ELF-1 (cell line): Measurements from ENCODE around the gene ANKRD28.
A peak's percentile ranks its signal among the peaks of the same experiment; 100 is the strongest.
"Not testable (repeated sequence)": the region's sequence is repeated elsewhere in the genome, so short reads cannot be mapped to it uniquely, and the experiment has no call there.

Source experiments
- DNase-seq: peaks from one replicate; pipeline ENCODE4 v3.0.0-alpha.2; 2016; ENCODE audit warnings: low read depth, low spot score

ANKRD28 gene

DNA sequence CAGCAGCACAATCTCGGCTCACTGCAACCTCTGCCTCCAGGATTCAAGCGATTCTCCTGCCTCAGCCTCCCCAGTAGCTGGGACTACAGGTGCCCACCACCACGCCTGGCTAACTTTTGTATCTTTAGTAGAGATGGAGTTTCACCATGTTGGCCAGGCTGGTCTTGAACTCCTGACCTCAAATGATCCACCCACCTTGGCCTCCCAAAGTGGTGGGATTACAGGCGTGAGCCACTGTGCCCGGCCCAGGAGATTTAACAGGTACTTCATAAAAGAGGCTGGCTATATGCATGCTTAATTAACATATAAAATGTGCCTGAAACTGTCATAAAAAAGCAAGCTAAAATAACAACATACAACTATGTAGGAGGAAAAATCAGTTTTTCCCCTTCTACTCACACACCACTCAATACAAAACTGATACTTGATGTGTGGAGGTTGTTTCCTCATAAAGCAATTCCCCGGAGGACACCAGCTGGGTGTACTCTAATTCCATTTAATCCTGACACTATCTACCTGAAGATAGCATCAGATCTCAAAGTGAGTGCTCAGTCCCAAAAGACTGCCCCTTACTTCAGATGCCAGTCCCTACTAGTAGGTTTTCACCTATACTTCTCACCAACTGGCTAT is 22.7 kb downstream of the ANKRD28 start:
- DNase-seq: not testable (repeated sequence)

DNA sequence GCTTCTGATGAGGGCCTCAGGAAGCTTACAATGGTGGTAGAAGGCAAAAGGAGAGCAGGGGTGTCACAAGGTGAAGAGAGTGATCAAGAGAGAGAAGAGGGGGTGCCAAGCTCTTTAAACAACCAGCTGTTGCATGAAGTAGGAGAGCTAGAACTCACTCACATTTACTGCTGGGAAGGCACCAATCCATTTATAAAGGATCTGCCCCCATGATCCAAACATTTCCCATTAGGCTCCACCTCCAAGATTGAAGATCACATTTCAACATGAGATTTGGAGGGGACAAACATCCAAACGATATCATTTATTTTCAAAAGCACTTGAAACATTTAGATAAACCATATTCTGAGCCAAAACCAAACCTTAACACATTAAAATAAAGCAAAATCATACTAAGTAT is 26.3 kb downstream of the ANKRD28 start:
- no peak for DNase-seq

DNA sequence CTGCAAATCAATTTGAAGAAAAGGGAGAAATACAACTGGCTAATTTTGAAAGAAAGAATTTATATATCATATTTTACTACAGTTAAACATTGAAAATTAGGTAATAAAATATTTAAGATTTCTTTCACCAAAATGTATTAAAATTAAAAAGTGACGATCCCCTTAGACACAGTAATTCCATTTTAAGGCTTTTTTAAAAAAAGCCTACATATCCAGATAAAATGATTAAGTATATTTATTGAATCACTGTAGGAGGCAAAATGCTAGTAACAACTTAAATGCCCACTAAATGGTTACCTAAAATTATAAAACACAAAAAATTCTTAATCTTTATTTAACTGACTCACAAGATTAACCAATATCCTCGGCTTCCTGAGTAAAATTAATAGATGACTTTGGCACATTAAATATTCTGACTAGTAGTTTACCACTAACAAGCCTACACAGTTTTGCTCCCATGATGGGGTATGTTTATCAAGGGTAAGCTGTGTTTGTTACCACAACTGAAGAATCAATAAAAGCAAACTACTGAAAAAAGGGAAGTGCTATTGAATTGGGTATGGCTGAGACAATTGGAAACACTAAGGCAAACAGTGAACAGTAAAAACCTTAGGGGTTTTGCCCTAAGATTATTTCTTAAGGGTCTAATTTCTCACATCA is 28.4 kb downstream of the ANKRD28 start:
- no peak for DNase-seq

DNA sequence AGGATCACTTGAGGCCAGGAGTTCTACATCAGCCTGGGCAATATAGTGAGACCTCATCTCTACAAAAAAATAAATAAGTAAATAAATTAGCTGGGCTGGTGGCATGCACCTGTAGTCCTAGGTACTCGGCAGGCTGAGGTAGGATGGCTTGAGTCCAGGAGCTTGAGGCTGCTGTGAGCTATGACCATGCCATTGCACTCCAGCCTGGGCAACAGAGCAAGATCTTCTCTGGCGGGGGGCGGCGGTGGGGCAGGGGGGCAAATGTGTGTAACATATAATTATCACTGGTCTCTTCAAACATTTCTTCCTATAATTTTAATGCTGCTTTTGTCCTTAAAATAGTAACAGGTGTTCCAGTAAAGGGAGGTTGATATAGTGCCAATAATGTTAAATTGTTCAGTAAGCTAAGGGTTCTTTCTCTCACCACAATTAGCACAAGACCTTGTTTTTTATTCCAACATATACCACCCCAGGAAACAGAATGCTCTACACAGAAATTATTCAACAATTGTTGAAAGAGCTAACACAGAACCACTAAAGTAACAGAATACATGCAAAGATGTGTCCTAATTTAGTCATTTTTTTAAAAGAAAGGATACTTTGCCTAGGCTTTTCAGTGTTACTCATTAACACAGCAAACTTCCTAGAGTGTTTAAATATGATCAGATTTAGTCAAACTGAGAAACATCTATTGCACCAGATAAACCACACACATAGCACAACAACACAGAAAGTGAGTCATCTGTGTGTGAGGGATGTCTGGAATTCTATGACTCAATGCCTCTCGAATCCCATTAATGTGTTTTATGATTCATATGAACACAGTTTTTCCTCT is 29.1 kb downstream of the ANKRD28 start:
- no peak for DNase-seq

- DNase-seq: no peak
Measured at GRCh38 chr3:15766406-15766805, 31.4 kb downstream of the ANKRD28 start.

- DNase-seq: no peak
Measured at GRCh38 chr3:15758295-15758694, 39.5 kb downstream of the ANKRD28 start.

GRCh38 chr3:15757824-15758223 is 40.0 kb downstream of the ANKRD28 start:
- DNase-seq: no peak

DNA sequence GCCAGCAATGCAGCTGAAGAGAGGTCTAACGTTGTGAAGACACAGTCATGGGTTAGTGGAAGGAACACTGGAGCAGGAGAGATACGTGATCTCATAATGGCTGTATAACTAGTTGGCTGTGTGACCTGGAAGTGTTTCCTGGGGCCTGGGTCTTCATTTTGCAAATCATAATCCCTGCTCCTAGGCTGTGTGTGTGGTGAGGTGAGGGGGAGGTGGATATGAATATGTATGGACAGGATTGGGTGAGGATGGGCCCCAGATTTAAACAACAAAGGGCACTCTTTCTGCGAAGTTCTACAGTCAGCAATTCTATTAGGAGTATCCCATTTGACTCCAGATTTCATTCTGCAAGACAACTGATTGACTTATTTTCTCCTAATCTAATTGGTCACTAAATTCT is 41.3 kb downstream of the ANKRD28 start:
- no peak for DNase-seq

DNA sequence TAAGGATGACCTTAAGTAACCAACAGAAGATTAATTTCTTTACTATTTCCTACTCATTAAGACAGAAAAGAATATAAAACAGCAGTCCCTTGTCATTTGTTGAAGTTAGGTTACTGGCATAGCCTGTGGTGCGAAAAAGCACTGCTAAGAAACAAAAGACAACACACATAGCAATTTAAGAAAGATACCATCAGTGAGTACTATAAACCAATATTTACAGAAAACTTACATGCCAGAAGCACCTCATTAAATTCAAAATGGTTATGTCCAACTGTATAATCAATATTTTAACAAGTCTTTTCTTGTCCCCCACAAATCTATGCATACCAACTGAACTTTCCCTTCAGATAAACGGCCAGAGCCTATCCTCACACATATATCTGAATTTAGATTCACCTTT is 42.0 kb downstream of the ANKRD28 start:
- DNase-seq: no peak

- no peak for DNase-seq
Measured at GRCh38 chr3:15755181-15755580, 42.6 kb downstream of the ANKRD28 start.

- DNase-seq: no peak
Measured at GRCh38 chr3:15754047-15754446, 43.7 kb downstream of the ANKRD28 start.

DNA sequence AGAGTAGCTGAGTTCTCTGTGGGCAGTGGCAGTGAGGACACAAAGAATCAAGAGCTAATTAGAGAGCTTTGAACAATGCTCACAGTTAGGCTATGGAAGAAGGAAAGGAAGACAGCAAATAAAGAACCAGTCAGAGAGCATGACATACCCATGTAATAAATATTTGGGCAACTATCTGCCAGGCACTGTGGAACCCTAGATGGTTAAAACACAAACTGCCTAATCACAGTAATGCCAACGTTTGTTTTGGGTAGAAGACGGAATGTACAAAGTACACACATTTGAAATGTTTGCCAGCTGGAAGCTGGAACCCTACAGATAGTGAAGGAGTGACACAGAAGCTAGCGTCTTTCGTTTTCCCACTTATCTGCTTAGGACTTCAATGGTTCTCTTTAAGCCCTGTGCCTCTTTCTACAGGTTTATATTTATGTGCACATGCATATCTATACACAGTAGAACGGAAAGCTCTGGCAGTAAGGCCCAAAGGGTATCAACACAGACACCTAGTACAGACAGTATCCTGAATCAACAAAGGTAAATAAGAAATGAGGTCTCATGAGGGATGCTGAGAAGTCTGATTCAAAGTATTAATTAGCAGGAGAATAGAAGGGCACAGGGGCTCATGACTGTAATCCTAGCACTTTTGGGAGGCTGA is 44.6 kb downstream of the ANKRD28 start:
- DNase-seq: no peak

GRCh38 chr3:15750879-15751278 is 46.9 kb downstream of the ANKRD28 start:
- no peak for DNase-seq

GRCh38 chr3:15750143-15750542 is 47.6 kb downstream of the ANKRD28 start:
- DNase-seq: no peak

DNA sequence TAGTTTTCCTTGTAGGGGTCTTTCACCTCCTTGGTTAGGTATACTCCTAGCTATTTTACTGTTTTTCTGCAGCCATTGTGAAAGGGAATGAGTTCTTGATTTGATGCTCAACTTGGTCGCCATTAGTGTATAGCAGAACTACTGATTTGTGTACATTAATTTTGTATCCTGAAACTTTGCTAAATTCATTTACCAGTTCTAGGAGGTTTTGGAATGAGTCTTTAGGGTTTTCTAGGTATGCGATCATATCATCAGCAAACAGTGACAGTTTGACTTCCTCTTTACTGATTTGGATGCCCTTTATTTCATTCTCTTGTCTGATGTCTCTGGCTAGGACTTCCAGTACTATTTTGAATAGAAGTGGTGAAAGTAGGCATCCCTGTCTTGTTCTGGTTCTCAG is 51.9 kb downstream of the ANKRD28 start:
- not testable (repeated sequence) for DNase-seq

- DNase-seq: no peak
Measured at GRCh38 chr3:15744176-15744575, 53.6 kb downstream of the ANKRD28 start.

DNA sequence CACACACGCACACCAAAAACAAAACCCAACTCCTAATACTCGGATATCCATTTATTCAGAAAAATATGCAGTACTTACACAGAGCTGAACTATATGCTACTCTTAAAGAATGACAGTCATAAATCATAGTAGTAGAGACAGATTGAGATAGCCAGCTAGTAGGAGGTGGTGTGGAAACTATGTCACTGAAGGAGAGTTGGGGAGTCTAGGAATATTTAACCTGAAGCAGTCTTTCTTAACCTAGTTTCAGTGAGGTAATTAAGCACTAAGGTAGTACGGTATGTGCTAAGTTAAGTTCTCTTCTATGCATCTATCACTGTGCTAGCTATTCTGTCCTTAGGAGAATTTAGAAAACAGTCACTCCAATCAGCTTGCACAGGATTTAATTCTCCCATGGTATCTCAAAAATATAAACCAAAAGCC is 54.2 kb downstream of the ANKRD28 start:
- DNase-seq: no peak

- not testable (repeated sequence) for DNase-seq
Measured at GRCh38 chr3:15742236-15742635, 55.5 kb downstream of the ANKRD28 start.

- DNase-seq: peak; percentile 9
Measured at GRCh38 chr3:15738616-15739005, 59.2 kb downstream of the ANKRD28 start.

- DNase-seq: no peak
Measured at GRCh38 chr3:15731024-15731423, 66.8 kb downstream of the ANKRD28 start.

GRCh38 chr3:15728766-15729165 is 69.0 kb downstream of the ANKRD28 start:
- DNase-seq: no peak

- DNase-seq: no peak
Measured at GRCh38 chr3:15726881-15727280, 70.9 kb downstream of the ANKRD28 start.
